Measurements from ENCODE around the gene PARD6B.

GRCh38 chr20:50683570-50683969 lies 47.8 kb upstream of the PARD6B start:
- TF ChIP-seq CTCF (IDR thresholded peaks at IDR 0.05): no peak
- TF ChIP-seq EZH2 (IDR thresholded peaks at IDR 0.05): no peak
- TF ChIP-seq EZH2phosphoT487 (IDR thresholded peaks at IDR 0.05): no peak
